Stimulated activated CD8-positive, alpha-beta memory T cell treated with anti-CD3 and anti-CD28 coated beads, Interleukin-2, amount 100 ng/mL, for 48 hours (primary cell): ENCODE measurements around the gene LAIR2.
A peak's percentile ranks its signal among the peaks of the same experiment; 100 is the strongest.
"Not testable (repeated sequence)": the region's sequence is repeated elsewhere in the genome, so short reads cannot be mapped to it uniquely, and the experiment has no call there.

ENCODE experiments used
- DNase-seq, 2 donors: peaks; one replicate each; pipeline ENCODE4 v3.0.0-alpha.2; 2020; ENCODE audit warnings: low read depth in 2 of 2

Gene LAIR2

DNA sequence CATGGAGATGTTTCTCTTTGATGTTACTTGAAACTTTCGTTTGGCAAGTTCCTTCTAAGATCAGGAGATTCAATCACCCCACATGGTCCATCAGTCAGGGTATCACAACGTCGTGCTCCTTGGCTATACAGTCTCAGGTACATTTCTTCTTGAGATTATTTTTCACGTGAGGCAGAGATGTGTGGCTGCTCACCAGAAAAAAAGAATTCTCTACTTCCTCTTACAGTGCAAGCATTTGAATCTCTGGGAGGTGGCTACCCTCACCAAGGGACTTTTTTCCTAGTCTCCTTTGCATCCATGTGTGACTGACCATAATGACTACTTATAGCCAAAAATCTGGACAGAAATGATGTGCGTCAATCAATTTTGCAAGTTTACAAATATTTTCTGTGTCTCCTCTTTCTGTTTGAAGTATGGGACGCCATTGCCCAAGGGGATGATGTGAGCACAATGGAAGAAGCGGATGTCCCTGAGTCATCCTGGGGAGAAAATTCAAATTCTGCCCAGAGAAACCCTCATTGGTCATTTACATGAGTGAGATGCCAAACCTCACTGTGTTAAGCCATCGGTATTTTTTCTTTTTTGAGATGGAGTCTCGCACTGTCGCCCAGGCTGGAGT is 8.6 kb upstream of the LAIR2 start:
- DNase-seq: no peak

DNA sequence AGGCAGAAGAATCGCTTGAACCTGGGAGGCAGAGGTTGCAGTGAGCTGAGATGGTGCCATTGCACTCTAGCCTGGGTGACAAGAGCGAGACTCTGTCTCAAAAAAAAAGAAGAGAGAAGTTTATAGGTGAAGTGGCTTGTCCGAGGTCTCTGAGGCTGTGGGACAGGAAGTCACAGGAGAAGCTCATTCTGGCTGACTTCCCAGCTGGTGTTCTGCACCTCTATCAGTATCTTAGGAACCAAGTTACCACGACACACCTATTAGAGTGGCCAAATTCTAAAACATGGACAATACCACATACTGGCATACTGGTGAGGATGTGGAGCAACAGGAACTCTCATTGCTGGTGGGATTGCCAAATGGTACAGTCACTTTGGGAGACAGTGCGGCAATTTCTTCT is 7.3 kb upstream of the LAIR2 start:
- not testable (repeated sequence) for DNase-seq

DNA sequence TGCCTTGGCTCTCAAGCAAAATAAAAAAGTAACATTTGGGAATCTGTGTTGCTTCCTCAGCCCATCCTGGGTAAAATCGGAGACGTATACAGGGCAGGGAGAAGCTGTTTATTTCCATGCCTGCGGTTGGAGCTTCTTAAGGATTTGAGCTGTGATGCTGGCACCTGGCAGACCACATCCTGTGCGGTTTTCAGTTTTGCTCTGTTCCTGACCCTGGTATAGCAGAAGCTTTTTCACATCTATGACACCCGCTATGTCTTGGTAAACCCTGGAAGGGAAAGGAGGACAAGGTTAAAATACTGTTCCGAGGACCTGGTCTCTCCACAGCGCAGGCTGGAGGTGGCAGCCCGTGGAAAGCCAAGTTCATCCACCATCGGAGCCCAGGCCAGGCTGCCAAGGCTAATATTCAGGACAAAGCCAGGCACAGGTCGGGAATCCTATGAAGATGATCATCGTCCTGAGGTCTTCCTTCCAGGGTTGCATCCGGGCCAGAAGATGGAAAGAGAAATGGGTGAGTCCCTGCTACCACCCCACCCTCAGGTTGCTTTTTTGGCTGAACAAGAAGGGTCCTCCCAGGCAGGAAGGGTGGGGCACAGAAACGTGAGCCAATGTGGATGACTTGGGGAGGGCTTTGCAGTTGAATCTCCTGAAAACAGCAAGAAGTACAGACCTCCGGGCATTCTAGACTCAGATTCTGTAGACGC is 4.7 kb upstream of the LAIR2 start:
- DNase-seq: not testable (repeated sequence)

DNA sequence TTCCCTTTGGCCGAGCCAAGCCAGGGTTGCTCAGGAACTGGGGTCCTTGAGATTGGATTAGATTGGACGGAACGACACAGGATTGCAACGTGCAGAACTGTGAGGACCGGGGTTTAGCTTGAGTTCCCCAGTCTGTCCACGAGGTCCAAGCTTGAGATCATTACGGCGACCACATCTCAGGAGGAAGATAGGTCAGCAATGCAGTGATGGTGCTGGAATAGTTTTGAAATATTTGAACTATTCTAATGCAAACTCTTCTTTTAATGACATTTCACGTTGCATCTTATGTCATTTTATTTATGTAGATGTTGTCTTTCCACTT is 4.2 kb upstream of the LAIR2 start:
- not testable (repeated sequence) for DNase-seq

DNA sequence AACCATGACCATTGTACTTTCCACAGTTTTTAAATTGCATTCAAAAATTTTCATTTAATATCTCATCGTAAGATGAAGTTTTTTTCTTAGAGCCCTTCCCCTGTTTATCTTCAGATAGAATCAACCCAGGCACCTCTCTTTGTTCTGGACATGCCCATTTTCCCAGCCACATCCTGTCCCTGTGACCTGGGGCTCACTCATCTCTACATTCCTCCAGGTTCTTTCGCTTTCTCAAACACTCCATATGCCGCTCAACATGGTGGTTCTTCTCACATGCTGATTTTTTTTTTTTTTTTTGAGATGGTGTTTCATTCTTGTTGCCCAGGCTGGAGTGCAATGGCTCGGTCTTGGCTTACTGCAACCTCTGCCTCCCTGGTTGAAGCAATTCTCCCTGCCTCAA is 2.9 kb downstream of the LAIR2 start:
- DNase-seq: not testable (repeated sequence)

DNA sequence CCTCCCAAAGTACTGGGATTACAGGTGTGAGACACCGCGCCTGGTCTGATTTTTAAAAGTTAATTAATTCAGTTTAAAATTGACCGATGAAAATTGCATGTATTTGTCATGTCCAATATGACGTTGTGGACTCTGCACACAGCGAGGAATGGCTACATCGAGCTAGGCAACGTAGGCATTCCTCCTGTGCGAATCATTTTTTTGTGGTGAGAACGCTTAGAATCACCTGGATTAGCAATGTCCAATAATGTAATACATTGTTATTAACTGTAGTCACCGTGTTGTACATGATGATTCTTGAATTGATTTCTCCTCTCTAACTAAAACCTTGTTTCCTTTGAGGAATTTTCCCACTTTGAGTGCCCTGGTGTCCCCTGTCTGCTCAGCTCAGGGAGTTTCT is 3.4 kb downstream of the LAIR2 start:
- no peak for DNase-seq

DNA sequence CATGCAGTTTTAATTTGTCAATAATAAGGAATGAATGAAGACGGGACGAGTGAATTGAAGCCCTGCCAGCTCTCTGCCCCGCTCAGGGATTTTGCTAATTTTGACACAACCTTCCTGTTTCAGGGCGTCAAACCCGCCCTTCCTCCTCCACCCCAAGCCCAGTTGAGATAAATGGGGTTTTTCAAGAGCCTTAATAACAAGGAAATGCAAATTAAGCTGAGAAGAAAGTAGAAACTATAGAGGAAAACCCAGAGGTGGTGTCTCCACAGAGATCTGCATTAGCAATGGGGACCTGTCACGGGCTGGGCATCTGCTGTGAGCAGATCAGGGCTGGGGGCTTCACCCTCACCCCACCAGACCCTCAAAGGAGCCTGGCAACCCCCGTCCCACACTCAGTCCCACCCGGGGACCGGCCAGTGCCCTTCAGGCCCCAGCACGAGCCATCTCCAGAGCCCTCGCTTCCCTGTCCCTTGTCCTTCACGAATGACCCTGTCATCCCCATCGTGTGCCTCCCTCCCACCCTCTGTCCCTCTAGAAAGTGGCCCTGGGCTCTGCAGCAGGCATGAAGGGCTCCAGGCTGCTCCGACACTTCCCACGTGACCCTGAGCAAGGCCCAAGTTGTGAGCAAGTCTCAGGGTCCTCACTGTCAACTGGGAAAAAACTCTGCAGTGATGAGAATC is 4.5 kb downstream of the LAIR2 start:
- not testable (repeated sequence) for DNase-seq

DNA sequence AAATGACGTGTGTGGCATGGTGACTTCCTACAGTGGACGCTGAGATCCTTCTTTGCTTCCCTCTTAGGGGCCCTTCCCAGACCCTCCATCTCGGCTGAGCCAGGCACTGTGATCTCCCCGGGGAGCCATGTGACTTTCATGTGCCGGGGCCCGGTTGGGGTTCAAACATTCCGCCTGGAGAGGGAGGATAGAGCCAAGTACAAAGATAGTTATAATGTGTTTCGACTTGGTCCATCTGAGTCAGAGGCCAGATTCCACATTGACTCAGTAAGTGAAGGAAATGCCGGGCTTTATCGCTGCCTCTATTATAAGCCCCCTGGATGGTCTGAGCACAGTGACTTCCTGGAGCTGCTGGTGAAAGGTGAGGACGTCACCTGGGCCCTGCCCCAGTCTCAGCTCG is 5.2 kb downstream of the LAIR2 start:
- no peak for DNase-seq

DNA sequence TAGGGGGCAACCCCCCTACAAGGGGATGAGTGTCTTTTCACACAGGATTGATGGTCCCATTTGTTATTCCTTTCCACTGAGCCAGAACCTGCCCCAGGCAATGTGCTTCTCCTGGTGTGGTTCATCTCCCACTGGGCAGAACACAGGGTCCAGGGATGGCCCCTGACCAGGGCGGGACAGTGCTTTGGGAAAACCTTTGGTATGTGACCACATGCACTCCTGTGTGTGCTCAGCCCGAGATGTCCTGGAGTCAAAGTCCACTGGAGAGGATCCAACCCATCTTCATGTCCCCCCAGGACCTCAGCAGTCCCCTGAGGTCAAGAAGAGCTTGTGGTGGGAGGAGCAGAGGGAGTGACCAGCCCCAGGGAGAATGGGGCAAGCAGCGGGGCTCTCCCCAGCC is 5.9 kb downstream of the LAIR2 start:
- not testable (repeated sequence) for DNase-seq

DNA sequence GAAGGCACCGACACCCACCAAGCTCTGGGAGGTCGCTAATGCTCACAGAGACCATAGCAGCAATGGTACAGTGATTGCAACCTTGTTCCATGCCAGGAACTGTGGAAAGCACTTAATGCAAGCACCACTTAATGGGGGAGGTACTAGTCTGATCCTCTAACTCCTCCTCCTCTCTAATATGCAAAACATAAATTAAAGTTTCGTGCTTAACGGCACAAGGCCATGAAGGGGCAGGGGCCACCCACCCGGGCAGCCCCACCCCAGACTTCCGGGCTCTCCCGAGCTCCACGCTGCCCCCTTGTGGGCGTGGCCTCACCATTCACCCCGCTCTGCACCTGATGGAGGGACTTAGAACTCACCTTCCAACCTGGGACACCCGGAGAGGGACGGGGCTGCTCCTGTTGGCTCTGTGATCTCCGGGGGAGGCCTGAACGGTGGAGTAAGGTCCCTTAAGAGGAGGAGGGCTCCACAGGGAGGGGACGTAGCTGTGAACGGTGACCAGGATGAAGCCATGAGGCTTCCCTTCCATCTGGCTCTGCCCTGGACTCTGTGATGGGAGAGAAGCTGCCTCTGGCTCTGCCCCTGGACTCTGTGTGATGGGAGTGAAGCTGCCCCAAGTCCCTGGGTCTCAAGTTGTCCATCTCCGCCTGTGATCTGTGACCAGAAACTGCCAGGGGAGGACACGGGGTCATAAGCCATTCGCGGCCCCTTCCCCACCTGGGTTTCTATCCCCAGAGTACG is 6.7 kb downstream of the LAIR2 start:
- not testable (repeated sequence) for DNase-seq

DNA sequence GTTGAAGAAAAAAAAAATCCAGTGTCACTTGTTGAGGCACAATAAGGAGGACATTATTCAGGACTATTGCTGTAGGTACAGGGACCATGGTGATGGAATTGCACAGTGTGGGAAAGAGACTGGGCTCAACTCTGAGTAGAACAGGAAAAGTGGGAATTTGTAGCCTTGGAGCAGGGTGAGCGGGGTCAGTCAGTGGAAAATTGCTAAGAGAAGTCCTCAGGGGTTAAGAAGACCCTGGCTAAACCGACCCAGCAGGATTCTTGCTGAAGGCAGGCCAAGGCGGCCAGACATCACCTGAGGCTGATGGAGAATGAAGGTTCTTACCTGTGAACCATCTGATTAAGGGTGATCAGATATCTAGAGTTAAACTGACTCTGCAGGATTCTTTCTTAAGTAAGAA is 12.5 kb downstream of the LAIR2 start:
- DNase-seq: no peak

DNA sequence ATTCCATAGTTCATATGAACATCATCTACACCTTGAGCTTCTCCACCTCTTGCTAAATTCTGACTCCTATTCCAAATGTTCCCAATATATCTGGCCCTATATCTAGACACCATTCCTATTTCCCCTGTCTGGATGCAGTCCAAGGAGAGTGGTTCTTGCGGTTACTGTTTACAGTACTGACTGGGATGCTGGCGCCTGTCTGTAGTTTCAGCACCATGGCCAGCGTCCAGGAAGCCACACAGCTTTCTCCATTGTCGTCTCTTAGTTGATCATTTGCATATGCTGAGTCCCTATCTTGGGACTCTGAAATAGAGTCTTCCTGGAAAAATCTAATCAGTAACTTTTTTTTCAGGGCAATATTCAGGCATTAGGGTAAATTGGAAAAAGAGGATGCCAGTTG is 14.9 kb downstream of the LAIR2 start:
- peak; percentile 27 to 36 for DNase-seq

DNA sequence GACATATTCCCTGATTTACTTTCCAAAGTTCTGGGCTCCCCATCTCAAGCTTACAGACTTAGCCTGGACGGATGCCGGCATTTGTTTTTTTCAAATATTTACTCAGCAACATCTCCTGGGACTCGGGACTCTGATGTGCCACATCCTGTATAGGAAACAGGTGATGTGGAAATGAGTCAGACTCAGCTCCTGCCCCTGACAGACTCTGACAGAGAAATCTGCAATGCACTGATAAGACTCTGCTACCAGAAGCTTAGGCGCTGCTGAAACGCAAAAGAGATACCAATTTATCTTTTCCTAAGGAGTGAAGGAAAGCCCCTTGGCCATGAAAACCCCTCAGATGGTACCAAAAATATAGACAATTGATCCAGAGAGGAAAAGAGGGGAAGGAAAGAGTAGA is 16.2 kb downstream of the LAIR2 start:
- DNase-seq: no peak

DNA sequence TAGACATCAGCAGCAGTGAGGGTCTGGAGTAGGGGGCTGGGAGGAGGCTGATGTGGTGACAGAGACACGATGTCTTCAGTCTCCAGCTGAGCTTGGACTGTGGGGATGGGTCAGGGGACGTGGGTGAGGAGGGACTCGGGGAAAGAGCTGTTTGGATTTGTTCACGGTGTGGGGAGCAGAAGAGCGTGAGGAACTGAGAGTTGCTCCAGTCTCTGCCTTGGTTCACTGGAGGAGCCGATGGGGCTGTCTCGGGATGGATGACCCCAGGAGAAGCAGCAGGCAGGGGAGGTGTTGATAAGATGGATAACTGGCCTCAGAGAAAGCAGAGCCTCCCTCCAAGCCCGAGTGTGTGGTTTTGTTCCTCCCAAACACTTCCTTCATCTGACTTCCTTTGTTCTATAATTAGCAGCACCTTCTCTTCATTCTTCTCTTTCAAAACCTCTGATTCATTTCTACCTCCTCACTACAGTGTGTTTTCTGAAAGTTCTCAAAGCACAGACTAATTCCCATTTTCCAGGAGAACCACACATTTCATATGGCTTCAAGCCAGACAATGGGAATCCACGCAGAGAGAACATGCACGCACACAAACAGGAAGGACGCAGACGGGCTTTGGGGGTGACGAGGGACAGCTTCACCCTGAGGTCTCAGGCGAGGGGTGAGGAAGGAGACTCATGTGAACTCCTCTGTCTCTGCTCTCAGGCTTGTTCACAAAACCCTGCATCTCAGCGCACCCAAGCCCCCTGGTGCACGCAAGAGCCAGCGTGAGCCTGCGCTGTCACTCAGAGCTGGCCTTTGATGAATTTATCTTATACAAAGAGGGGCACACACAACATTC is 18.6 kb downstream of the LAIR2 start:
- no peak for DNase-seq

DNA sequence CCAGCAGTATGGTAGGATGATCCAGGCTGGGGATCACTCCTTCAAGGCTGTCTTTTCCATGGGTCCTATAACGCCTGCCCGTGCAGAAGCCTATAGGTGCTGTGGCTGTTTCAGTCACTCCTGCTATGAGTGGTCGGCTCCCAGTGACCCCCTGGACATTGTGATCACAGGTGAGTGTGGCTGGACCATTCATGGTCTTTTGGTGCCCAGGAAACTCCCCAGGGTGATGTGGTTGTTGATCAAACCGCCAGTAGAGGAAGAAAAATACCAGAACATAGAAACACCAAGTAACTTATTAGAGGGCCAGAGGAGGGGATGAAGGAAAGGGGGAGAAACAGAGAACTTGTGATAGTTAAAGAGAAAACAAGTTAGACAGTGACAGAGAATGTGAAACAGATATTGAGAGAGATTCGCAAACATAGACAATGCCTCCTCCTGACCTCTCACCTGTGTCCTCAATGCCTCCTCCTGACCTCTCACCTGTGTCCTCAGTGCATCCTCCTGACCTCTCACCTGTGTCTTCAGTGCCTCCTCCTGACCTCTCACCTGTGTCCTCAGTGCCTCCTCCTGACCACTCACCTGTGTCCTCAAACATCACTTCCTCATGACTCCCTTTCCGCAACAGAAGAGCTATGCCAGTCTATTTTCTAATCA is 19.4 kb downstream of the LAIR2 start:
- DNase-seq: no peak

DNA sequence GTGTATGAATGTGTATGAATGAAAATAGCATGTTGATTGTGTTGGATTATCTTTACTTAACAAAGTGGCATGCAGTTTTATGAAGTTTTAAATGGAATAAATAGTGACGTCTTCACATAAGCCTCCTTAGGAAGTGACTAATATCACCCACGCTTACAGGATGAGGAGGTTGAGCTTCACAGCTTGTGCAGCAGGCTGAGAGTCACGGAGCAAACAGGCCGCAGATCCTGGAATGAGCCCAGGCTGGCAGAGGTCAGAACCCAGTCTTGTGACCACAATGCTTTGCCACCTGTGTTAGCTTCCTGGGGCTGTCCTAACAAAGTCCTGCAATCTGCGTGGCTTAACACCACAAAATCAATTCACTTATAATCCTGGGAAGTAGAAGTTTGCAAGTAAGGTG is 20.8 kb downstream of the LAIR2 start:
- DNase-seq: peak; percentile 21 to 44

DNA sequence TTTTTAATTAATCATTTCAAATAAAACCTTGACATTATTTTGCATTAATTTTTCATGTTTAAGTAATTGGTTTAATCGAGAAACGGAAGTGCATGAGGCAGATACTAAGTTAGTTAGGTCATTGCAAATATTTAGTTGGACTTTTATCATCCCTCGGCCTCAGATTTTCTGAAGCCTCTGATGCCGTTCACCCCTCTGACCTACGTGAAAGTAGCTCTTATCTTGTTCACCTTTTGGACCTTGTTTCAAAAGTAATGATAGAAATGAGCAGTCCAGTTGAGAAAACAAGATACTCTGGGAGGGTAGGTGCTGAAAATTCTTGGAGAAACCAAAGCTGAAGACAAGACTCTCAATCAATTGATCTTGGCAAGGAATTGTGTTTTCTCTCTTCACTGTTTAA is 23.0 kb downstream of the LAIR2 start:
- DNase-seq: no peak

DNA sequence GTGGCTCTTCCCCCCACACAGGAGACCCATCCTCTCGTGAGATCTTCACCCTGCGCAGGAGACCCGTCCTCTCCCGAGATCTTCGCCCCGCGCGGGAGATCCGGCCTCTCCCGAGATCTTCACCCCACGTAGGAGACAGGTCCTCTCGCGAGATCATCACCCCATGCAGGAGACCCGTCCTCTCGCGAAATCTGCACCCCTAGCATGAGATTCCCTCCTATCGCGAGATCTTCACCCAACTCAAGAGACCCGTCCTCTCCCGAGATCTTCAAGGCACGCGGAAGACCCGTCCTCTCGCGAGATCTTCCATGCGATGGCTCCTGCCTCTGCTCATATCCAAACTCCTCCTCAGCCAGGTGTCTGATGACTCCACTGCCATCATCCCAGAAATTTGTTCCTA is 24.3 kb downstream of the LAIR2 start:
- DNase-seq: no peak

DNA sequence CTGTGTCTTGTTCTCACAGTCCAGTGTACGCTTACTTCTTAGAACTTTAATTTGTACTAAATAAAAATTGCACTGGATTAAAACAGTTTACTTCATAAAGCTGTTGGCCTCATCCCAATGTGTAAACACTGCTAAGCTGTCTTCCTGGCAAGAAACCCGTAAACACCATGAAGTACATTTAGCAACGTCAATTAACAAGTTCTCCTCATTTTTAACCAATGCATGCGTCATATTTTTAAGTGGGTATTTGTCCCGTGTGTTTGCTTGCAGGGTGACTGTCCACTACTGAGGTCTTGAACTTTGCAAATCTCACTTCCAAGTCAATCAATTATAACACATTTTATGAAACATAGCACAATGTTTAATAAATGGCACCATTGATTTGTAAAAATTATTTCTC is 28.2 kb downstream of the LAIR2 start:
- no peak for DNase-seq

DNA sequence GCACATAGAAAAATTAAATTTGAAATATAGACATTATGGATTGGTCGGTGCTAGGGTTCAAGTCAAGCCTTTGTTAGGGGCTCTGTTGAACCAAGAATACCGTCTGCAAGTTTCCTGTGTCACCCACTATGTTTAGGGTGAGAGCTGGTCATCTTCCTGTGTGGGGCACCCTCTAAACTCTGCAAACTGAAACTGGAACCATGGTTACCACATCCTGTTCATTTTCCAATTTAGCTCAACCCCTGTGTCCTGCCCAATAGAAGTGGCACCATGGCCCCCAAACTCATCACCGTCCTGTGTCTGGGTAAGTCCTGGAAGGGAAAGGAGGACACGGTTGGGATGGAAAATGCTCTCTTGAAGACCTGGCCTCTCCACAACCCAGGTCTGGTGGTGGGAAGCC is 29.9 kb downstream of the LAIR2 start:
- no peak for DNase-seq

DNA sequence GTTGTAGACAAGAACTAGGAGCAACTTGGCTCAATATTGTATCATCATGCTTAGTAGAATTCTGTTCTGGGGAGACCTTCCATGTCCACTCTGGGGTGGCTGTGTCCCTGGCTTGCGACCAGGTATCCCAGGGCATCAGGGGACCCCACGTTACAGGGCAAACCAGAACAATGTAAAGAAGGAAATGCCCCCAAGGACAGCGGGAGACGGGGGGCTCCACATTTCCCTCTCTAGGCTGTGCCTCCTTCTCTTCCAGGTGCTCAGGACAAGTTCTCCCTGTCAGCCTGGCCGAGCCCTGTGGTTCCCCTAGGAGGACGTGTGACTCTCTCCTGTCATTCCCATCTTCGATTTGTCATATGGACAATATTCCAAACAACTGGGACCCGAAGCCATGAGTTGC is 30.8 kb downstream of the LAIR2 start:
- DNase-seq: no peak
